GM12873 (cell line): Measurements from ENCODE around the gene PREX1.

Experiments
- CTCF ChIP-seq: IDR thresholded peaks from 2 replicates; pipeline ENCODE4 v1.5.1; 2012; ENCODE audit warnings: low read depth, mild to moderate bottlenecking, moderate library complexity, low read length, control low read depth; ENCODE audit not compliant: insufficient read depth; ENCODE audit errors: missing control alignments

The PREX1 gene

GRCh38 chr20:48736231-48736630 lies 91.6 kb downstream of the PREX1 start:
- no peak for TF ChIP-seq CTCF

- TF ChIP-seq CTCF, result no peak
These were observed 92.7 kb downstream of the PREX1 start for GRCh38 chr20:48735112-48735511.

GRCh38 chr20:48734104-48734749 lies 93.6 kb downstream of the PREX1 start:
- no peak for TF ChIP-seq CTCF

GRCh38 chr20:48733296-48733790 lies 94.5 kb downstream of the PREX1 start:
- TF ChIP-seq CTCF, result no peak

- TF ChIP-seq CTCF, result no peak
These were observed 95.5 kb downstream of the PREX1 start for GRCh38 chr20:48732081-48732829.

- no peak for TF ChIP-seq CTCF
These were observed 96.3 kb downstream of the PREX1 start for GRCh38 chr20:48731536-48731935.

GRCh38 chr20:48730977-48731376 lies 96.8 kb downstream of the PREX1 start:
- no peak for TF ChIP-seq CTCF
